Inflammatory macrophage treated with lipopolysaccharide for 1 hour (primary cell): ENCODE results near the gene NFKBIB.
"Not testable (repeated sequence)": the region's sequence is repeated elsewhere in the genome, so short reads cannot be mapped to it uniquely, and the experiment has no call there.

Source experiments
- DNase-seq, 2 donors: peaks; one replicate each; pipeline ENCODE4 v3.0.0-alpha.2; 2020 to 2022

Gene NFKBIB

GRCh38 chr19:38875656-38876395 is 23.9 kb upstream of the NFKBIB start:
- DNase-seq, result no peak

- no peak for DNase-seq
These were observed 21.8 kb upstream of the NFKBIB start, which contains the start of gene RINL for GRCh38 chr19:38877781-38878574. Gene RINL, minus strand, starts transcription at chr19:38878275. Its CDS starts 1,533 bp downstream, at chr19:38876742.

GRCh38 chr19:38878575-38879399 is 21.0 kb upstream of the NFKBIB start:
- DNase-seq, result no peak

- DNase-seq, result no peak
These were observed 20.4 kb upstream of the NFKBIB start for GRCh38 chr19:38879400-38879751.

- no peak for DNase-seq
These were observed 19.5 kb upstream of the NFKBIB start for GRCh38 chr19:38880076-38880881.

GRCh38 chr19:38880882-38881609 is 18.7 kb upstream of the NFKBIB start:
- DNase-seq, result no peak

- DNase-seq, result no peak
These were observed 16.5 kb upstream of the NFKBIB start for GRCh38 chr19:38883286-38883685.

GRCh38 chr19:38884691-38885090 is 15.1 kb upstream of the NFKBIB start:
- DNase-seq, result not testable (repeated sequence)

- DNase-seq, result no peak
These were observed 10.9 kb upstream of the NFKBIB start for GRCh38 chr19:38888876-38889275.

GRCh38 chr19:38889803-38890202 is 10.0 kb upstream of the NFKBIB start:
- DNase-seq, result no peak

GRCh38 chr19:38890686-38891085 is 9.1 kb upstream of the NFKBIB start:
- DNase-seq, result no peak

- no peak for DNase-seq
These were observed 8.0 kb upstream of the NFKBIB start for GRCh38 chr19:38891771-38892170.

- no peak for DNase-seq
These were observed 6.9 kb upstream of the NFKBIB start for GRCh38 chr19:38892841-38893240.

- DNase-seq, result no peak
These were observed 6.4 kb upstream of the NFKBIB start for GRCh38 chr19:38893341-38893771.

GRCh38 chr19:38894968-38895367 is 4.8 kb upstream of the NFKBIB start:
- no peak for DNase-seq

- DNase-seq, result peak in 1 of 2 donors; percentile 16
These were observed 852 bp upstream of the NFKBIB start for GRCh38 chr19:38898788-38899446.

GRCh38 chr19:38900202-38900629 is 447 bp downstream of the NFKBIB start:
- DNase-seq, result peak; percentile 60 to 62

- DNase-seq, result peak; percentile 37
These were observed 998 bp downstream of the NFKBIB start for GRCh38 chr19:38900743-38901190.

GRCh38 chr19:38901683-38902082 is 1.9 kb downstream of the NFKBIB start:
- no peak for DNase-seq

GRCh38 chr19:38904581-38905539 is 5.1 kb downstream of the NFKBIB start:
- peak; percentile 76 to 82 for DNase-seq
